Activated CD4-positive, alpha-beta T cell treated with anti-CD3 and anti-CD28 coated beads, Interleukin-2, amount 50 U/mL, for 1 hour (primary cell): Measurements from ENCODE around the gene GORAB.

Experiments used
- DNase-seq: peaks from one replicate; pipeline ENCODE4 v3.0.0-alpha.2; 2020

The GORAB gene

DNA sequence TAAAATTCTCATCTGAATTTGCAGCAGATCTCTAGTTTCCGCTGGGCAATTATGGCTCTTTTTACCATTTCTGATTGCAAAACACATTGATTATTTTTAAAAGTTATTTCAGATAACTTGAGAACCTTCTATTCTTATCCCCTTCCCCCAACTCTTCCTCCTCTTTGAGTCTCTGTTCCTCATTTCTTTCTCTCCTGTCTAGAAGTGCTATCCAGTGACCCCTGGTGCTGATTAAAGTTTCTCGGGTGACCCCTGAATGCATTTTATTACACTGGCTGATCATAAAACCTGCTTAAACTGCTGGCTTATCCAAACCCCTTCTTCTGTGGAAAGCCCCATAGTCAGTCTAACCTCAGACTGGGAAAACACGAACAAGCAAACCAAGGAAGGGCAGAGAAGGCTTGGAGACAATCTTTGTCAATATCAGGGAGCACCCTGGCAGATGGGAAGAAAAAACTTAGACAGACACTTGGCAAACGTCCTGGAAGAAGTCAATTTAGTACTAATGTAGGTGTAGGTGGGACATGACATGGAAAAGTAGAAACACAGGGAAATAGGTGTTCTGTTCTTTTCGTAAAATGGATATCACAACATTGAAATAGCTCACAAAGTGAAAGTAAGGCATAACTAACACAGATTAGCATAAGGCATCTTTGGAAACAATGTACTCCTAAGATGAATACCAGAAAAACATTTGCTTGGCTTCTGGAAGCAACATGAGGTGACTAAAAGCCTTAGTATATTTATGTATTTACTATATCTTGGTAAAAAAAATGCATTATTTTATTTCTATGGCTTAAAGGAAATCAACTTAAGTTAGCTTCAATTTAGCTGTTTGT, 61.4 kb downstream of the GORAB start:
- DNase-seq = no peak

DNA sequence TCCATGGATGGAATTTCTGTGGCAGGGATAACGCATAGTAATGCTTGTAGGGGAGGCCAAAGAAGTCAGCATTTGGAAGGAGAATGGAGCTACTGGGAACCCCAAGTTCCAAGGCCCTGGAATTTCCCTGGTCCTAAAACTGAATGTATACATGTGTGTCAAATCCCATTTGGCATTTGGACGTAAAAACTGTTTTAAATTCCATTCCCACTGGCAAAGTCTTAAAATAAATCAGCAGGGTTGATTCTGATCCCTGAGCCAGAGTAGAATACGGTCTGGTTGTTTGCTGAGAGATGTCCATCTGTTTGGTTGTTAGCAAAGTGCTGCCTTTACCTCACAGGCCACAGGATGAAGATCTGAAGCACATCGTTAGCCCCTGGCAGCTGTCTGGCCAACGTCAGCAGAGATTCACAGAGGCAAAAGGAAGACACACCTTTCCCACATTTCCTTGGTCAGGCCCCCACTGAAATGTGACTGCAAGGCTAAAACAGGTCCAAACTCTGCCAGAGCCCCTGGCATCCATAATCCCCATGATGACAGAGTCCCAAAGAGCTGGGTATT, 62.2 kb downstream of the GORAB start:
- no peak for DNase-seq

DNA sequence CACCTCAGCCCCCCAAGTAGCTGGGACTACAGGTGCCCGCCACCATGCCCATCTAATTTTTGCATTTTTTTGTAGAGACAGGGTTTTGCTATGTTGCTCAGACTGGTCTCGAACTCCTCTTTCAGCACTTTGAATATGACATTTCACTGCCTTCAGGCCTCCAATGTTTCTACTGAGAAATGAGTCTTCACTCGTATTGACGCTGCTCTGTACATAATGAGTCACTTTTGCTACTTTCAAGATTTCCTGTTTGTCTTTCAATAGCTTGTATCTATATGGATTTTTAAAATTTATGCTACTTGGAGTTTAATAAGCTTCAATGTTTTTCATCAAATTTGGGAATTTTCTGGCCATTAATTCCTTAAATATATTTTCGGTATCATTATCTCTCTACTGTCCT, 64.7 kb downstream of the GORAB start:
- no peak for DNase-seq

DNA sequence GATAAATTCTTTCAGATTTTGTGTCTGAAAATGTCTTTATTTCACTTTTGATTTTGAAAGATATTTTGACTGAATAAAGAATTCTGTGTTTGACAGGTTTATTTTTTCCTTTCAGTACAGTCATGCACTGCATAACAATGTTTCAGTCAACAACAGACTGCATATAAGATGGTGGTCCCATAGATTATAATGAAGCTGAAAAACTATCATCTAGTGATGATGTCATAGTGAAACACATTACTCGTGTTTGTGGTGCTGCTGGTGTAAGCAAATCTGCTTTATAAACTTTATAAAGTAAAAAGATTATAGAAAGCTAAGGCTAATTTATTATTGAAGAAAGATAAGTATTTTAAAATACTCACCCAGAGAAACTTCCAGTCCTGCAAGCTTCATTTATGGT, 66.7 kb downstream of the GORAB start:
- no peak for DNase-seq

DNA sequence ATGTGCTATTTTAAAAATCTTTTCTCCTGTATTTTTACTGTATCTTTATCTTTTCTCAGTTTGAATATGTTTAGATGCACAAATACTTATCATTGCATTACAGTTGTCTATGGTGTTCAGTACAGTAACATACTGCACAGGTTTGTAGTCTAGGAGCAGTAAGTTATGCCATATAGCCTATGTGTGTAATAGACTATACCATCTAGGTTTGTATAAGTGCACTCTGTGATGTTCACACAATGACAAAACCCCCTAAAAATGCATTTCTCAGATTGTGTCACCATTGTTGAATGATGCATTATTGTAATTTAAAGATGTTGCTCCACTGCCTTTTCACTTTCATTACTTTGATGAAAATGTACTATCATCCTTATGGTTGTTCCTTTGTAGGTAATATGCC, 67.1 kb downstream of the GORAB start:
- no peak for DNase-seq

DNA sequence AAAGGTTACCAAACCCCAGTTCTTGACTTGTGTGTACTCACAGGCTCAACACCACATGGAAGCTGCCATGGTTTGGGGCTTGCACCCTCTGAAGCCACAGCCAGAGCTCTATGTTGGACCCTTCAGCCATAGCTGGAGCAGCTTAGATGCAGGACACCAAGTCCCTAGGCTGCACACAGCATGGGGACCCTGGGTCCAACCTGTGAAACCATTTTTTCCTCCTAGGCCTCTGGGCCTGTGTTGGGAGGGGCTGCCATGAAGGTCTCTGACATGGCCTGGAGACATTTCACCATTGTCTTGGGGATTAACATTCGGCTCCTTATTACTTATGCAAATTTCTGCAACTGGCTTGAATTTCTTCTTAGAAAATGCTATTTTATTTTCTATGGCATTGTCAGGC, 69.9 kb downstream of the GORAB start:
- no peak for DNase-seq
